ENCODE results near the gene PNMA8A.

The PNMA8A gene

GRCh38 chr19:46451352-46451751, 20.0 kb downstream of the PNMA8A start:
- H2BK120ac ChIP-seq (ENCODE audit: insufficient read depth, low read length, poor library complexity): no peak overlapping the region
- DNase-seq: no peak
- no peak overlapping the region for H3K4ac ChIP-seq (ENCODE audit: low read depth, low read length)
- H3K79me1 ChIP-seq (ENCODE audit: low read length): no peaks in the 10 kb centered on the region
- no peak overlapping the region for H2BK12ac ChIP-seq (ENCODE audit: low read length)
- no peaks in the 10 kb centered on the region for H3K27me3 ChIP-seq (ENCODE audit: insufficient read depth, low read length)
- no peak overlapping the region for H3K23ac ChIP-seq (ENCODE audit: low read length)
- H3K4me1 ChIP-seq (ENCODE audit: control insufficient read depth in 1 of 2, insufficient read depth in 2 of 2, low read length in 2 of 2): no peaks in the 10 kb centered on the region
- H3K9ac ChIP-seq (ENCODE audit: low read length): no peak overlapping the region
- H3K79me2 ChIP-seq (ENCODE audit: control insufficient read depth, insufficient read depth, low read length, poor library complexity): no peaks in the 10 kb centered on the region
- H2AK5ac ChIP-seq (ENCODE audit: low read length): no peak overlapping the region
- H3K18ac ChIP-seq (ENCODE audit: low read length): no peak overlapping the region
- H3K27ac ChIP-seq (ENCODE audit: low read depth, low read length): no peak overlapping the region
- no CpG with 5 or more reads among the region's 6 CpGs for WGBS (ENCODE audit: extremely low coverage, insufficient coverage, insufficient read length)
- no peak overlapping the region for H4K91ac ChIP-seq (ENCODE audit: low read depth, low read length)
- H2AFZ ChIP-seq (ENCODE audit: insufficient read depth, low read length, poor library complexity): no peak overlapping the region
- H3K14ac ChIP-seq (ENCODE audit: low read length): no peak overlapping the region
- H4K12ac ChIP-seq (ENCODE audit: low read depth, low read length): no peak overlapping the region
- H3K4me3 ChIP-seq (ENCODE audit: low read depth, low read length): no peak overlapping the region
- H4K8ac ChIP-seq (ENCODE audit: low read depth, low read length): no peak overlapping the region
- H3K4me2 ChIP-seq (ENCODE audit: low read length): no peak overlapping the region
- no peaks in the 10 kb centered on the region for H3K36me3 ChIP-seq (ENCODE audit: control insufficient read depth in 1 of 2, insufficient read depth in 2 of 2, low read length in 2 of 2)
- no peaks in the 10 kb centered on the region for H3K9me3 ChIP-seq (ENCODE audit: insufficient read depth, low read depth, low read length)
- H2BK5ac ChIP-seq (ENCODE audit: low read depth, low read length, poor library complexity): no peak overlapping the region

GRCh38 chr19:46450737-46451136, 20.6 kb downstream of the PNMA8A start:
- no peak overlapping the region for H4K12ac ChIP-seq (ENCODE audit: low read depth, low read length)
- H2AFZ ChIP-seq (ENCODE audit: insufficient read depth, low read length, poor library complexity): no peak overlapping the region
- no peaks in the 10 kb centered on the region for H3K27me3 ChIP-seq (ENCODE audit: insufficient read depth, low read length)
- H2BK12ac ChIP-seq (ENCODE audit: low read length): no peak overlapping the region
- no peak overlapping the region for H3K27ac ChIP-seq (ENCODE audit: low read depth, low read length)
- no peak overlapping the region for H3K23ac ChIP-seq (ENCODE audit: low read length)
- H3K79me2 ChIP-seq (ENCODE audit: control insufficient read depth, insufficient read depth, low read length, poor library complexity): no peaks in the 10 kb centered on the region
- H2AK5ac ChIP-seq (ENCODE audit: low read length): no peak overlapping the region
- no peak overlapping the region for H3K9ac ChIP-seq (ENCODE audit: low read length)
- DNase-seq: no peak
- H3K4me1 ChIP-seq (ENCODE audit: control insufficient read depth in 1 of 2, insufficient read depth in 2 of 2, low read length in 2 of 2): no peaks in the 10 kb centered on the region
- H3K14ac ChIP-seq (ENCODE audit: low read length): no peak overlapping the region
- no peaks in the 10 kb centered on the region for H3K79me1 ChIP-seq (ENCODE audit: low read length)
- H4K91ac ChIP-seq (ENCODE audit: low read depth, low read length): no peak overlapping the region
- WGBS (ENCODE audit: extremely low coverage, insufficient coverage, insufficient read length): no CpG with 5 or more reads among the region's 5 CpGs
- H3K9me3 ChIP-seq (ENCODE audit: insufficient read depth, low read depth, low read length): no peaks in the 10 kb centered on the region
- H3K4me2 ChIP-seq (ENCODE audit: low read length): no peak overlapping the region
- no peaks in the 10 kb centered on the region for H3K36me3 ChIP-seq (ENCODE audit: control insufficient read depth in 1 of 2, insufficient read depth in 2 of 2, low read length in 2 of 2)
- H4K8ac ChIP-seq (ENCODE audit: low read depth, low read length): no peak overlapping the region
- H3K18ac ChIP-seq (ENCODE audit: low read length): no peak overlapping the region
- H3K4ac ChIP-seq (ENCODE audit: low read depth, low read length): no peak overlapping the region
- no peak overlapping the region for H2BK120ac ChIP-seq (ENCODE audit: insufficient read depth, low read length, poor library complexity)
- H2BK5ac ChIP-seq (ENCODE audit: low read depth, low read length, poor library complexity): no peak overlapping the region
- H3K4me3 ChIP-seq (ENCODE audit: low read depth, low read length): no peak overlapping the region

- Histone ChIP-seq H2BK5ac (ENCODE audit: low read depth, low read length, poor library complexity) (no peak overlapping the region), H3K14ac (ENCODE audit: low read length) (no peak overlapping the region), H2BK12ac (ENCODE audit: low read length) (no peak overlapping the region), H2BK120ac (ENCODE audit: insufficient read depth, low read length, poor library complexity) (no peak overlapping the region), H3K79me2 (ENCODE audit: control insufficient read depth, insufficient read depth, low read length, poor library complexity) (no peaks in the 10 kb centered on the region), H3K4me2 (ENCODE audit: low read length) (no peak overlapping the region), H3K36me3 (ENCODE audit: control insufficient read depth in 1 of 2, insufficient read depth in 2 of 2, low read length in 2 of 2) (no peaks in the 10 kb centered on the region), H3K18ac (ENCODE audit: low read length) (no peak overlapping the region), H4K91ac (ENCODE audit: low read depth, low read length) (no peak overlapping the region), H3K4ac (ENCODE audit: low read depth, low read length) (no peak overlapping the region), H3K79me1 (ENCODE audit: low read length) (no peaks in the 10 kb centered on the region), H2AK5ac (ENCODE audit: low read length) (no peak overlapping the region), H3K23ac (ENCODE audit: low read length) (no peak overlapping the region), H3K9me3 (ENCODE audit: insufficient read depth, low read depth, low read length) (no peaks in the 10 kb centered on the region), H4K12ac (ENCODE audit: low read depth, low read length) (no peak overlapping the region), H3K4me3 (ENCODE audit: low read depth, low read length) (no peak overlapping the region), H3K9ac (ENCODE audit: low read length) (no peak overlapping the region), H4K8ac (ENCODE audit: low read depth, low read length) (no peak overlapping the region), H2AFZ (ENCODE audit: insufficient read depth, low read length, poor library complexity) (no peak overlapping the region), H3K4me1 (ENCODE audit: control insufficient read depth in 1 of 2, insufficient read depth in 2 of 2, low read length in 2 of 2) (no peaks in the 10 kb centered on the region), H3K27ac (ENCODE audit: low read depth, low read length) (no peak overlapping the region), H3K27me3 (ENCODE audit: insufficient read depth, low read length) (no peaks in the 10 kb centered on the region)
- no peak for DNase-seq
- no CpG with 5 or more reads among the region's 7 CpGs for WGBS (ENCODE audit: extremely low coverage, insufficient coverage, insufficient read length)
These were observed 22.1 kb downstream of the PNMA8A start for GRCh38 chr19:46449228-46449627.

GRCh38 chr19:46448601-46449000, 22.8 kb downstream of the PNMA8A start:
- H3K79me1 ChIP-seq (ENCODE audit: low read length): no peaks in the 10 kb centered on the region
- no peak overlapping the region for H2AK5ac ChIP-seq (ENCODE audit: low read length)
- H3K79me2 ChIP-seq (ENCODE audit: control insufficient read depth, insufficient read depth, low read length, poor library complexity): no peaks in the 10 kb centered on the region
- WGBS (ENCODE audit: extremely low coverage, insufficient coverage, insufficient read length): no CpG with 5 or more reads among the region's 10 CpGs
- H3K4me2 ChIP-seq (ENCODE audit: low read length): no peak overlapping the region
- DNase-seq: no peak
- H3K4ac ChIP-seq (ENCODE audit: low read depth, low read length): no peak overlapping the region
- no peak overlapping the region for H2AFZ ChIP-seq (ENCODE audit: insufficient read depth, low read length, poor library complexity)
- no peak overlapping the region for H2BK12ac ChIP-seq (ENCODE audit: low read length)
- H3K4me1 ChIP-seq (ENCODE audit: control insufficient read depth in 1 of 2, insufficient read depth in 2 of 2, low read length in 2 of 2): no peaks in the 10 kb centered on the region
- no peak overlapping the region for H3K4me3 ChIP-seq (ENCODE audit: low read depth, low read length)
- no peak overlapping the region for H2BK120ac ChIP-seq (ENCODE audit: insufficient read depth, low read length, poor library complexity)
- no peak overlapping the region for H3K18ac ChIP-seq (ENCODE audit: low read length)
- no peak overlapping the region for H4K91ac ChIP-seq (ENCODE audit: low read depth, low read length)
- H2BK5ac ChIP-seq (ENCODE audit: low read depth, low read length, poor library complexity): no peak overlapping the region
- H3K9me3 ChIP-seq (ENCODE audit: insufficient read depth, low read depth, low read length): no peaks in the 10 kb centered on the region
- no peaks in the 10 kb centered on the region for H3K36me3 ChIP-seq (ENCODE audit: control insufficient read depth in 1 of 2, insufficient read depth in 2 of 2, low read length in 2 of 2)
- no peak overlapping the region for H4K12ac ChIP-seq (ENCODE audit: low read depth, low read length)
- H3K27me3 ChIP-seq (ENCODE audit: insufficient read depth, low read length): no peaks in the 10 kb centered on the region
- H3K9ac ChIP-seq (ENCODE audit: low read length): no peak overlapping the region
- H4K8ac ChIP-seq (ENCODE audit: low read depth, low read length): no peak overlapping the region
- no peak overlapping the region for H3K27ac ChIP-seq (ENCODE audit: low read depth, low read length)
- no peak overlapping the region for H3K23ac ChIP-seq (ENCODE audit: low read length)
- H3K14ac ChIP-seq (ENCODE audit: low read length): no peak overlapping the region

Data from trophoblast cell (in vitro differentiated cells and primary cell).